Osteocyte (in vitro differentiated cells): ENCODE results near the gene NFIX. TPM values are rescaled to one million over a fixed set of nuclear protein-coding genes. Genes with fewer than 3 reads are reported as not detected.

Experiments used
- DNase-seq: peaks from one replicate; pipeline ENCODE4 v3.0.0; 2021; ENCODE audit warnings: mixed read lengths; ENCODE audit not compliant: unreplicated experiment; ENCODE audit errors: extremely low spot score
- H3K27ac Mint-ChIP-seq: one replicate; pipeline ENCODE4 v1.8.0; 2021; ENCODE audit warnings: mild to moderate bottlenecking, mixed read lengths; ENCODE audit not compliant: unreplicated experiment
- H3K27me3 Mint-ChIP-seq: one replicate; pipeline ENCODE4 v1.8.0; 2021; ENCODE audit warnings: mixed read lengths; ENCODE audit not compliant: unreplicated experiment
- H3K36me3 Mint-ChIP-seq: one replicate; pipeline ENCODE4 v1.8.0; 2021; ENCODE audit warnings: mixed read lengths; ENCODE audit not compliant: unreplicated experiment
- H3K4me1 Mint-ChIP-seq: one replicate; pipeline ENCODE4 v1.8.0; 2021; ENCODE audit warnings: mixed read lengths; ENCODE audit not compliant: unreplicated experiment
- H3K4me3 Mint-ChIP-seq: one replicate; pipeline ENCODE4 v1.8.0; 2021; ENCODE audit warnings: mild to moderate bottlenecking, moderate library complexity, mixed read lengths; ENCODE audit not compliant: unreplicated experiment
- H3K9me3 Mint-ChIP-seq: one replicate; pipeline ENCODE4 v1.8.0; 2021; ENCODE audit warnings: mixed read lengths; ENCODE audit not compliant: unreplicated experiment
- CTCF ChIP-seq: fragments of 200-600 bp; sonication (generic); IDR thresholded peaks from 2 replicates; pipeline ENCODE4 v1.5.0; 2021; ENCODE audit warnings: antibody characterized with exemption, mild to moderate bottlenecking, moderate library complexity
- total RNA-seq: library from RNA; stranded (reverse); gene quantifications from 2 replicates; pipeline ENCODE4 v1.2.1, GENCODE V29; 2021

NFIX gene
- total RNA-seq, 1 donor from 2014 or later, result 87.0 TPM

DNA sequence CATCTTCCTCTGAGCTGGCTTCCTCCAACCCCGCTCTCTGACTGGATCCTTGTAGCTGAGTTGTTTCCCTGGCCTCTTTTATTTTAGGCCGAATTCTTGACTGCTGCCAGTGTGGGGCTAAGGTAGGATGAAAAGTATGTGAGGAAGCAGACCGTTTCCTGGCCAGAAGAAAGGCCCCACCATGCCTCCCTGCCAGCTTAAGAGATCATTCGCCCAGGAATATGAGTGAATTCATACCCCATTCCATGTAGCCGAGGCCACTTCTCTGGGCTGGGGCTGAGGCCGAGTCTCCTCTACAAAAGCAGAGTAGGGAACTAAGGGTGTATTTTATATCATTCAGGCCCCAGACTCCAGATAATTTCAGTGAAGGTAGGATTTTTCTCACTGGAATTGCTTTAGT lies 32.3 kb downstream of the NFIX start:
- Mint-ChIP-seq H3K27ac (no peak overlapping the region), H3K4me3 (no peak overlapping the region), H3K36me3 (peaks cover 37% of the 10 kb centered on the region), H3K4me1 (peaks cover 50% of the 10 kb centered on the region), H3K9me3 (no peaks in the 10 kb centered on the region), H3K27me3 (peaks cover 27% of the 10 kb centered on the region)
- no peak for DNase-seq
- TF ChIP-seq CTCF, result no peak

DNA sequence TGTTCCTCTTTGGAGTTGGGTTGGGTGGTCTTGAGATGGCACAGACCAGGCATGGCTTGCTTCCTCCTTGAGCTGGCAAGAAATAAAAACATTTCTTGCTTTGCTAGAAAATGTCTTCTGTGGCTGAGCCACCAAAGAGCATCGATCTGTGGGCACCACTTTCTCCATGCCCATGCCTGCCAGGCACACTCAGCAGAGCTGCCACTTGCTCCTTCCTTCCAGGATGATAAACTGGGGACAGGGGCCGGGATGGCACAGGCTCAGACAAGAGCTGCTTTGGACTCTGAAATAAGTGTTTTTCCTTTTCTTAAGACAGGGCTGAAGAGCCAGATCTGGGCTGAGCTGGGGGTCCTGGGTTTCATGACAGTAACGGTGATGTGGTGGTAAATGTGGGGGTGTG lies 32.8 kb downstream of the NFIX start:
- no peak for TF ChIP-seq CTCF
- Mint-ChIP-seq H3K4me3 (no peak overlapping the region), H3K4me1 (peaks cover 49% of the 10 kb centered on the region), H3K36me3 (peaks cover 37% of the 10 kb centered on the region), H3K9me3 (no peaks in the 10 kb centered on the region), H3K27me3 (peaks cover 27% of the 10 kb centered on the region), H3K27ac (no peak overlapping the region)
- no peak for DNase-seq

GRCh38 chr19:13029301-13029880 lies 34.1 kb downstream of the NFIX start:
- H3K4me3 Mint-ChIP-seq, result no peak overlapping the region
- DNase-seq, result no peak
- peaks cover 22% of the 10 kb centered on the region for H3K27me3 Mint-ChIP-seq
- H3K4me1 Mint-ChIP-seq, result peaks cover 45% of the 10 kb centered on the region
- no peak overlapping the region for H3K27ac Mint-ChIP-seq
- TF ChIP-seq CTCF, result no peak
- H3K36me3 Mint-ChIP-seq, result peaks cover 36% of the 10 kb centered on the region
- no peaks in the 10 kb centered on the region for H3K9me3 Mint-ChIP-seq

DNA sequence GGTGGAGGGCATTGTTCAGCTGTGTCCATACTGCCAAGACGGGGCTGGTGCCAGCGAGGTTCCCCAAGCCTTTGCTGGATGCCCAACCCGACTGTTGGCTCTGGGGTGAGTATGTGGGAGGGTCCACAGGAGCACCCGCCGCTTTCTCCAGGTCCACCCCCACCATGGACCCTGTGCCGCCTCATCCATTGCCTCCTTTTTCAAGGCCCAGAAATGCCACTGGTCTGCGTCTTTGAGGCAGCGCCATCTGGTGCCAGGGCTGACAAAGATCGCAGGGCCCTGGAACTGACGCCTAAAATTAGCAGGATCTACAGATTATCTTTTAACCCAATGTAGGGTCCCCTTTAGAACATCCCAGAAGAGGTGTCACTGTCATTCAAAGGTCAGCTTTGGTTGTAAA lies 34.6 kb downstream of the NFIX start:
- Mint-ChIP-seq H3K9me3 (no peaks in the 10 kb centered on the region), H3K4me3 (no peak overlapping the region), H3K27me3 (peaks cover 18% of the 10 kb centered on the region), H3K4me1 (peaks cover 40% of the 10 kb centered on the region), H3K27ac (no peak overlapping the region), H3K36me3 (peaks cover 32% of the 10 kb centered on the region)
- no peak for DNase-seq
- peak; percentile 40 for TF ChIP-seq CTCF

GRCh38 chr19:13031917-13032623 lies 36.8 kb downstream of the NFIX start:
- DNase-seq, result no peak
- Mint-ChIP-seq H3K27me3 (no peaks in the 10 kb centered on the region), H3K9me3 (no peaks in the 10 kb centered on the region), H3K4me3 (no peak overlapping the region), H3K27ac (peak overlapping the region; percentile 80), H3K4me1 (peaks cover 36% of the 10 kb centered on the region), H3K36me3 (peaks cover 17% of the 10 kb centered on the region)
- TF ChIP-seq CTCF, result no peak
